Germinal center (tissue), 1 donor: ENCODE results near the gene PCARE.

Source experiments
- DNase-seq: peaks from one replicate; pipeline ENCODE4 v3.0.0; 2012; ENCODE audit warnings: mixed read lengths, low spot score

PCARE gene

GRCh38 chr2:29063056-29063455 lies 11.3 kb downstream of the PCARE start:
- DNase-seq: no peak

GRCh38 chr2:29062371-29062770 lies 12.0 kb downstream of the PCARE start:
- no peak for DNase-seq

- no peak for DNase-seq
Measured at GRCh38 chr2:29061616-29062015, 12.7 kb downstream of the PCARE start.

DNA sequence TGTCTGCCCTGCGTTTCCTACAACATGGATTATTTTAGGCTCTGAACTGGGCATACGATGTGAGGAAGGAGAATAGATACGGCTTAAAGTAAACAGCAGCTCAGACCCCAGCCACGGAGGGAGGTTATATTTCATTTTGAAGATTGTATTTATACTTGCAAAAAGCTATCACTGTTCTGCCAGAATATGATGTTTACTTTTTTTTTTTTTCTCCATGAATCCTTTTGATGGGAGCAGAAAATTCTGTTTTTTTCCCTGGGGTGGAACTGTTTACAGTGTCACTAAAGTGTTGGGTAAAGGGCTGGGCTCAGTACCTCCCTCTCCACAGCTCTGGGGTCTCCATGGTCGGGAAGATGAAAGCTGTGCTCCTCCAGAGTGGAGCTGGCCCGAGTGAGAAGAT lies 13.1 kb downstream of the PCARE start:
- DNase-seq: no peak

GRCh38 chr2:29060441-29060840 lies 13.9 kb downstream of the PCARE start:
- DNase-seq: no peak

- DNase-seq: no peak
Measured at GRCh38 chr2:29059624-29060023, 14.7 kb downstream of the PCARE start.

DNA sequence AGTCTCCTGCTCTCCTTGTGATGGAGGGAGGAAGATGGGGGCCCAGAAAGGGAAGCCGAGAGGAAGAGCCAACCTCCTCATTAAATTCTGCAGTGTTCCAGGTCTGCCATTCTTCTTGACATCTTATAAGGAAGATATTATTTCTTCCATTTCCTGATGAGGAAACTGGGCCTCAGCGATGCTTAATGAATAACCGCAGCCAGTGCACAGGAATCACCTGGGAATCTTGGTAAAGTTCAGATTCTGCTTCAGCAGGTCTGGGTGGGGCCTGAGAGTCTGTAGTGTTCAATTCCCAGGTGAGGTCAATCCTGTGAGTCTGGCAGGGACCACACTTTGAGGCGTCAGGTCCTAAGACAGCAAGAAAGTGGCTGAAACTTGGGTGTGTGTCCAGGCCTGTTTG lies 17.3 kb downstream of the PCARE start:
- DNase-seq: no peak

GRCh38 chr2:29056452-29056851 lies 17.9 kb downstream of the PCARE start:
- no peak for DNase-seq

DNA sequence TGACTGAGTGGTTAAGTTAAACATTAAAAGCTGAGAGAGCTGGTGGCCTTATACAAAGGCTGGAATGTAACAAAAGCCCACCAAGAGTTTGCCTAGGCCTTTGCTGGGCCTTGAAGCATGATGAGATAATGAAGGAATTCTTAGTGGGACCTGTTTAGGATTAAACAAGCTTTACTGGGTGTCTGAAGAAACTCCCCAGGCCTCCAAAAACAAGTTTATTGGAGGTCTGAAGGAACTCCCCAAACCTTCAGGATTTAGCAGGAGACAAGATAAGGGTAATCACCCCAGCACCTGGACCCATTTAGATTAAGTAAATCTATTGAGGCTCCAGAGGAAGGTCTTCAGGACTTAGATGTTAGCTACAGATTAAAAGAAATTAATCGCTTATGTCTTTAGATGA lies 18.7 kb downstream of the PCARE start:
- DNase-seq: no peak

GRCh38 chr2:29054430-29054829 lies 19.9 kb downstream of the PCARE start:
- no peak for DNase-seq

DNA sequence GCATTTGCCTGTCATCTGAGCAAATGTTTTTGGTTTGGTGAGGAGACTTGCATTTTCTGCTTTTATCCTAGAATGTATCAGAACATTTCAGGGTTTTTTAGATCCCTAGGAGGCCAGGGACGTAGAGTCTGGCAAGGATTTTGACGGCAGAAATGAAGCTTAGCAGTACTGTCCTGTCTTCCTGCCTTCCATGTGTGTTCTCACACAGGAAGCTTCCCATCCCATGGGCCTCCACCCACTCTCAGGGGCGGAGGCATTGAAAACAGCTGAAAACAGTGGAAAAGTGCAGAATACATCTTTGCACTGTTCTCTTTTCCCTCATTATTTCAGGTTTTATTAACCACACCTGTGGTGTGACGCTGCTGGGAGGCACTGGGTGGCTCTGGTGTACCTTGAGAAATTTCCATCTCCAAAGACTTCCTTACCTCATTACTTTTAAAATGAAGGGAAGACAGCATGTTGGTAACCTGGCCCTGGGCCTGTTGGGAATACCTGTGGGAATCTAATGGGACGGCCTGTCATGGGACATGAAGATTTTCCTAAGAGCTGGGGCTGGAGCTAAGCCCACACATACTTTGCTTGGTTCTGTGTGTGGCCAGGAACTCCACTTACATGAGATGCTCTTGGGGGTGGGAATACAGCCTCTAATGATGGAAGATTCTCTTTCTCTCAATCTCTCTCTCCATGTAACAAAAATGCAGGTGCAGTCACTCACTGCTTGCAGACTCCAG lies 20.5 kb downstream of the PCARE start:
- no peak for DNase-seq

DNA sequence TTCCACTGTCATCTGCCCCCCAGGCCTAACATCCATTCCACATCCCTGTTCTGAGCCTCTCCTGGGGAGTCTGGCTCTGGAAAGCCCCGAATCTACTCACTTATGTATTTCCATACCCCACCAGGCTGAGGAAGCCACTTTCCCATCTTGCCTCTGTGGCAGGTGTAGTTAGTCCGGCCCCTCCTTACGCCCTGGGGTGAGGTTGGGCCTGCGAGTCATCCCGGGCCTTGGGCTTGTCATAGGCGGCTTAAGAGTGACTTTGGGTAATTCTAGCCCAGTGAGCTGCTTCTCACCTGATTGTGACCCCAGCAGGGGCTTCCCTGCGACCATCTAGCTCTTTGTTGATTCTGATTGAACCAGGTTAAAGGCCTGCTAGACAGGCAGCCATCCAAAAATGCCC lies 21.1 kb downstream of the PCARE start:
- no peak for DNase-seq

GRCh38 chr2:29052807-29053206 lies 21.5 kb downstream of the PCARE start:
- DNase-seq: no peak

DNA sequence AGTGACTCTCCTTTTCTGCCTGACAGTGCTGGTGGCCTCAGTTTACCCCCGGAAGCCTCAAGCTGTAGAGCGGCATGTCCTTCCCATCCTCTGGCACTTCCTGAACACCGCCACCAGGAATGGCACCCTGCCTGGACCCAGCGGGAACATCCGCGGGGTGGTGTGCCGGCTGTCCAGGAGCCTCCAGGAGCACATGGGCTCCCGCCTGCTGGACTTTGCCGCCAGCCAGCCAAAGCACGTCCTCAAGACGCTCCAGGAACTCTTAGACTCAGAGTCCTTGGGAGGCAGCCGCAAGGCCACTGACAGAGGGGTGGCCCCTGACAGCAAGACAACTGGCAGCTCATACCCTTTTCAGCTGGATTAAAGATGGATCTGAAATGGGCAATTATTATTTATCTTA lies 22.6 kb downstream of the PCARE start:
- no peak for DNase-seq

DNA sequence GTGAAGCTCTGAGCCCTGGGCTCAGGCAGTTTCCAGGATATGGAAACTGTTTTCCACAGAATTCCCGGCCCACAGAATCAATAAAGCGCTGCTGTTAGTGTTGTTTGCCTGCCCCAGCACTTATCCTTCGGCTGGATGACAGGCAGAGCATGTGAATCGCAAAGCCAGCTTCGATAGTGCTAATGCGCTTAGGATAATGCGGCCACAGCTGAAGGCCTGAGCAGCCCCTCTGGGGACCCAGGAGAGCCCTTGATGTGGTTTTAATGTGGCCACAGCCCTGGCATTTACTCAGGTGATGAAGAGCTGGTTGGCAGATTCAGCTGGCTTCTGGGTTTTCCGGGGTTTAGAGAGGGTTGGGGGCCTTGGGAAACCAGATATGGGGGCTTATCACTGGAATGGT lies 23.7 kb downstream of the PCARE start:
- no peak for DNase-seq

- DNase-seq: no peak
Measured at GRCh38 chr2:29047083-29047845, 27.1 kb downstream of the PCARE start.

- no peak for DNase-seq
Measured at GRCh38 chr2:29046321-29046720, 28.0 kb downstream of the PCARE start.

- DNase-seq: no peak
Measured at GRCh38 chr2:29044459-29044858, 29.9 kb downstream of the PCARE start.

DNA sequence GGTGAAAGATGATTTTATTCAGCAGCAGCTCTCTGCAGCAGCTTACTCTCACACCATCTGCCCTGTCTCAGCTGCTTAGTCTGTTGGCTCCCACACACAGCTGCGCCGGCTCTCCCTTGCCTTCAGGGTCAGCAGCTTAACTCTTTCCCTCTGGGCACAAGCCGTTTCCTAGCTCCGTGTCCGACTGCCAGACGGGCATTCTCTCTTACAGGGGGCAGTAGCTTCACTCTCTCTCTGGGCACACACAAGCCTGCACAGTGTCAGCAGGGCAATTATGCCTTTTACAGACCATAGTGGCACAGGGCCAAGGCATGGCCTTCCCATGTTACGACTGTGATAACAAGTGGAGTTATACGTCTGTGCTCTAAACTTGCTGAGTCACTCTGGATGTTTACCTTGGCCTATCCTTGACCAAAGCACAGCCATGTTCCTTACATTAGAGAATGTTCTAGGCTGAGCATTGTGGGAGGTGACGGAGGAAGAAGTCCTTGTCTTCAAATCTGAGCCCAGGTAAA lies 31.7 kb downstream of the PCARE start:
- no peak for DNase-seq

GRCh38 chr2:29041161-29041660 lies 33.1 kb downstream of the PCARE start:
- no peak for DNase-seq

- no peak for DNase-seq
Measured at GRCh38 chr2:29040552-29040951, 33.8 kb downstream of the PCARE start.

DNA sequence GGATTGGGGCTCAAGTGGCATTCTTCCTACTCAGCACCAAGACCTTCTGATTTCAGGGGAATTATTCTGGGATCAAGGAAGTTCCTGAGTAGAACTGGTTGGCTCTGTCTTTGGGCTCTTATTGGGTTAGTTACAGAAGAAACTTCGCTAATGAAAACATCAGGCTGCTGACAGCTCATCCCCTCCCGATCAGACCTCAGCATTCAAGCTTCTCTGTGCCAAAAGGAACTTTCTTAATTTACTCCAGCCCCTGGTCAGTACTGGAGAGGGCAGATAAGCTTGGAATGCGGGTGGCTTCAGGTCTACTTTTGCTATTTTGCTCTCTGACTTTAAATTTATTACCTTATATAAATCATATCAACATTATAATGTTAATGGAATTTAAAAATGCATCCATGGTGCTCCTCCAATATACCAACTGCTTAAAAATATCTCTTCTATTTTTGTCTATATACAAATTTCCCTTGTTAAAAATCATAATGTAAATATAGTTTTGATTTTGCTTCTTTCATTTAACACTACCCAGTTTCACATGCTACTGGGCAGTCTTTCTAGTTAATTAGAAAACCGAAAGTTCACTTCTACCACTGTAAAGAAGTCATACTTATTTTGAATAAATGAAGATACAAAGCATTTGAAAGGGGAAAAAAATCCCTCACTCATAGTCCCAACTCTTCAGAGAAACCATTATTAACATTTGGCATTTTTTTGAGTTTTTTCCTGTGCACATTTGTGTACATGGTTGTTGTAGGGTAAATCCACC lies 34.4 kb downstream of the PCARE start:
- no peak for DNase-seq
